WI38 (cell line): ENCODE results near the gene ZZZ3.

ENCODE experiments used
- H3K4me3 ChIP-seq: 2 replicates; pipeline ENCODE4 v1.5.1; 2011; ENCODE audit warnings: low read depth, mild to moderate bottlenecking, control low read depth, low read length
- CTCF ChIP-seq: IDR thresholded peaks from 2 replicates; pipeline ENCODE4 v1.5.1; 2012; ENCODE audit warnings: low read depth, mild to moderate bottlenecking, control low read depth, low read length

ZZZ3 gene

GRCh38 chr1:77682460-77683159 lies at the start of gene ZZZ3:
TSS of gene ZZZ3 (minus strand) at chr1:77682658. CDS start at chr1:77633354, 49,304 bp downstream.
- TF ChIP-seq CTCF = no peak
- H3K4me3 ChIP-seq = peak within 1 kb of the TSS; percentile 85

DNA sequence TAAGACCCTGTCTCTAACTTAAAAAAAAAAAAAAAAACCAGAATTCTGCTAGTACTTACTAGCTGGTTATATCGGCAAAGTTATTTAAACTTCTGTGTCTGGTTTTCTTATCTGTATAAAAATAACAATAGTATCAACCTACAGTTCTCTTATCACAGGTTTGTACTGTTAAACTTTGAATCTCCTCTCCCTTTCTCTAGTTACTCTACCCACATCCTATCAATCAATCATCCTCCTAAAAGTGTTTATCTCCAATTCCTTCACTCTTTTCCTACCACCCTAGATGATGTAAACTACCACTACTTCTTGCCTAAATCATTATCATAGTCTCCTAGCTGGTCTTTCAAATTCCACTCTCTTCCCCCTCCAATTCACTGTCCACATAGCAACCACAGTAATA lies 49.6 kb upstream of the ZZZ3 start:
- no peak overlapping the region for H3K4me3 ChIP-seq
- TF ChIP-seq CTCF = no peak

- H3K4me3 ChIP-seq = no peak overlapping the region
- no peak for TF ChIP-seq CTCF
Measured at GRCh38 chr1:77725706-77726105, 43.2 kb upstream of the ZZZ3 start.

- no peak for TF ChIP-seq CTCF
Measured at GRCh38 chr1:77718181-77718580, 35.7 kb upstream of the ZZZ3 start.

GRCh38 chr1:77716065-77716464 lies 33.6 kb upstream of the ZZZ3 start:
- TF ChIP-seq CTCF = no peak
- no peak overlapping the region for H3K4me3 ChIP-seq

More at GRCh38 chr1:77718181-77718580, 35.7 kb upstream of the ZZZ3 start:
- no peak overlapping the region for H3K4me3 ChIP-seq

DNA sequence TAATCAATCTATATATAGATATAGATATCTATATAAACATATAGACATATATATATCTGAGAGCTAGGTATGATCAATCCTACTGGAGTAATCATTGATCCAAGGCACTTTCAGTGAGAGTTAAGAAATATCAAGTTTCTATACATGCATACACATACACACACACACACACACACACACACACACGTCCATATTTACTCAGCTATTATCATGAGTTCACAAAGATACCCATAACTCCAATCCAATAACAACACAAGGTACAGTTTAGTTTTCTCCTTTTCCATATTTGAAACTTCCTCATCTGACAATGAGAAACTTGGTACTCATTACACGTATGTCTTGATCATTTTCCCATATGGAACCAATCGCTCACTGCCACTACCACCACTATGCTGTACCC lies 27.3 kb upstream of the ZZZ3 start:
- no peak overlapping the region for H3K4me3 ChIP-seq
- TF ChIP-seq CTCF = no peak

DNA sequence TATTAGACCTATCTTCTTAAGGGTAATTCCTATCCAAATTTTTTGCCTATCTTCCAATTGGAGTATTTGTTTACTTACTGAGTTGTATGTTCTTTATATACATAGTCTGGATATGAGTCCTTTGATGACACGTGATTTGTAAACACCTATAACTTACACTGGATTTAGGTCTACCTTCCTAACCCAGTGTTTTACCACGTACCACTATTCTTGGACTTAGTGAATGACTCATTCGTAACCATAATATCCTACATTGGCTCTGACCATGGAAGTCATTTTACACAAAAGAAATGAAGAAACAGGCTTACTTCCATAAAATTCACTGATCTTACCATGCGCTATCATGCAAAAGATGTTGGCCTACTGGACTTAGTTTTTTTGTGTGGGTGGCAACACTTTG lies 23.9 kb upstream of the ZZZ3 start:
- no peak for TF ChIP-seq CTCF
- H3K4me3 ChIP-seq = no peak overlapping the region
